Superior temporal gyrus (tissue), 1 donor: ENCODE results near the gene IGFBP1.
"Not testable (repeated sequence)": the region's sequence is repeated elsewhere in the genome, so short reads cannot be mapped to it uniquely, and the experiment has no call there.

ENCODE experiments used
- DNase-seq: peaks from one replicate; pipeline ENCODE4 v3.0.0-alpha.2; 2016; ENCODE audit errors: extremely low spot score

The IGFBP1 gene

GRCh38 chr7:45937862-45938261, 49.6 kb downstream of the IGFBP1 start:
- DNase-seq, result no peak

GRCh38 chr7:45938626-45939302, 50.5 kb downstream of the IGFBP1 start:
- no peak for DNase-seq

- no peak for DNase-seq
These were observed 51.3 kb downstream of the IGFBP1 start for GRCh38 chr7:45939574-45939973.

GRCh38 chr7:45940237-45940781, 52.0 kb downstream of the IGFBP1 start:
- DNase-seq, result not testable (repeated sequence)

- DNase-seq, result no peak
These were observed 52.7 kb downstream of the IGFBP1 start for GRCh38 chr7:45940939-45941338.
